Epithelial cell of esophagus (primary cell): ENCODE results near the gene ARHGAP44.

Experiments used
- DNase-seq: peaks from one replicate; pipeline ENCODE4 v3.0.0; 2010; ENCODE audit warnings: low read depth
- H3K4me3 ChIP-seq: 2 replicates; pipeline ENCODE4 v1.5.1; 2011; ENCODE audit warnings: mild to moderate bottlenecking, low read length, control low read depth
- CTCF ChIP-seq: IDR thresholded peaks from 2 replicates; pipeline ENCODE4 v1.5.1; 2011; ENCODE audit warnings: low read depth, mild to moderate bottlenecking, low read length, control low read depth, inconsistent platforms; ENCODE audit not compliant: insufficient read depth; ENCODE audit errors: missing control alignments

Gene ARHGAP44

GRCh38 chr17:12759090-12759489 is 30.2 kb upstream of the ARHGAP44 start:
- TF ChIP-seq CTCF = no peak

DNA sequence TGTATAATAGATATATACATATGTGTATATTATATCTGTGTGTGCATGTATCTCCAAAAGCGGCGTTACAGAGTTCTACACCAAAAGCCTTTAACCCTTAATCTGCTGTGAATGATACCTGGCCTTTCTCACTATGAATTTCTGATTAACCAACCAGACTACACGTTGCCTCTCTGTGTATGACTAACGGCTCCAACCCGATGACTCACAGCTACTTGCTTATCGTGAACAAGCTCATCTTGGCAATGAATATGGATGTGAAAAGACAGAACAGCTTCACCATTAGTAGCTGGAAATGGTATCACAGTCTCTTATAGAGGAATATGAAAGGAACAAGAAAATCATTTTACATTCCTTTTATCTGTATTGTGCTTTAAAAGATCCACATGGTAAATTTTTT is 23.8 kb upstream of the ARHGAP44 start:
- H3K4me3 ChIP-seq = no peak overlapping the region
- peak; percentile 78 for DNase-seq
- TF ChIP-seq CTCF = no peak

More at GRCh38 chr17:12759090-12759489, 30.2 kb upstream of the ARHGAP44 start:
- DNase-seq = no peak
- H3K4me3 ChIP-seq = no peak overlapping the region

GRCh38 chr17:12768255-12768654 is 21.0 kb upstream of the ARHGAP44 start:
- TF ChIP-seq CTCF = no peak
- H3K4me3 ChIP-seq = no peak overlapping the region
- no peak for DNase-seq

DNA sequence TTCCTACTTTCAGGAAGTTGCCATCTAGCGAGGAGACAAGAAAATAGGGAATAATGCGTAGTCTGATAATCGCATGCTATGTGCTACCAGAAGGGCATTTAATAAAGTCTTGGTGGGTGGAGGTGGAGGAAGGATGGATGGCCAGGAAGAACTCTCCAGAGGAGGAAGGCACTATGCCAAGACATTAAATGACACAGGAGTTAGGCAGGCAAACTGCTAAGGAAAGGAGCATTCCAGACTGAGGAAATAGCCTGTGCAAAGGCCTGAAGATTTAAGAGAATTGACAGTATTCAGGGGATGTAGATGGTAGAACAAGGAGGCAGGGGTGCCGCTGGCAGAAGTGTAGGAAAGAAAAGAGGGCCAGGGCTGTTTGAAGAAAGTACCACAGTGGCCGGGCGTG is 19.3 kb upstream of the ARHGAP44 start:
- DNase-seq = no peak
- no peak overlapping the region for H3K4me3 ChIP-seq
- TF ChIP-seq CTCF = no peak

DNA sequence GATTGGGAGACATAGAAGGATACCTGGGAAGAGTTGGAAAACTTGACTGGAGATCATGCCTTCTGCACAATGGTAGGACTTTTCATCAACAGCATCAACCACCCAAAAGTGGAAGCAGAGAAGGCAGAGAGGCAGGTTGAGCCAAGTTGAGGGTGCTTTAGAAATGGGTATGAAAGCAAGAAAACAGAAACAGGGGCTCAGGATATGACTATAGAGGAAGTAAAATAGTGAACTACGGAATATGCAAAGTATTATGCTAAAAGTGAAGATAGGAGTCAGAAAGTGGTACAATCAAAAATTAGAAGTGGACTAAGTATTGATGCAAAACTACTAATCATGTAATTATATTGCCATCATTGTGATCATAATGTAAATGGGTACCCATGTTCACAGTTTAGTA is 16.1 kb upstream of the ARHGAP44 start:
- TF ChIP-seq CTCF = no peak
- H3K4me3 ChIP-seq = no peak overlapping the region
- no peak for DNase-seq

- peak; percentile 63 for DNase-seq
- TF ChIP-seq CTCF = no peak
- no peak overlapping the region for H3K4me3 ChIP-seq
Observed at GRCh38 chr17:12789075-12789480, 220 bp upstream of the ARHGAP44 start.

GRCh38 chr17:12790249-12791106 is 1.2 kb downstream of the ARHGAP44 start:
- peak overlapping the region; percentile 52 for H3K4me3 ChIP-seq
- no peak for DNase-seq
- no peak for TF ChIP-seq CTCF
